ENCODE results near the gene EIPR1. TPM values are rescaled to one million over a fixed set of nuclear protein-coding genes. Genes with fewer than 3 reads are reported as not detected.

Gene EIPR1
- total and polyA plus RNA-seq, 2 of the 13 experiments (the other 11 are each of a cell fraction or from before 2014, with no cell fraction given), result 70.0 to 96.3 TPM

- peak; percentile 87 for TF ChIP-seq FOXJ3 (CRISPR knock-in tag; IDR thresholded peaks at IDR 0.05; ENCODE audit: borderline replicate concordance)
- peak; percentile 32; the same call in 1 of the 2 replicates for TF ChIP-seq KLF11 (CRISPR knock-in tag; IDR thresholded peaks at IDR 0.05)
- peak; percentile 81 for TF ChIP-seq RNF2 (conservative IDR thresholded peaks at IDR 0.05; ENCODE audit: low read depth)
- peak; percentile 64; the same call in 1 of the 2 replicates for TF ChIP-seq ARID3A (IDR thresholded peaks at IDR 0.05; ENCODE audit: low read depth, low read length)
- peak; percentile 91 for TF ChIP-seq ZNF543 (CRISPR knock-in tag; IDR thresholded peaks at IDR 0.05)
- peak; percentile 82; the same call in 1 of the 2 replicates for TF ChIP-seq DPF2 (CRISPR knock-in tag; IDR thresholded peaks at IDR 0.05; ENCODE audit: borderline replicate concordance, low read depth)
- TF ChIP-seq MLX (CRISPR knock-in tag; IDR thresholded peaks at IDR 0.05), result peak; percentile 31; the same call in 1 of the 2 replicates
- no peak for TF ChIP-seq NPAS2 (CRISPR knock-in tag; IDR thresholded peaks at IDR 0.05; ENCODE audit: borderline replicate concordance)
- 0 out of 2 replicates have a peak, but pooled peaks have one; percentile 20 for TF ChIP-seq GMEB2 (CRISPR knock-in tag; IDR thresholded peaks at IDR 0.05; ENCODE audit: low read depth)
- peak; percentile 80; the same call in 1 of the 2 replicates for TF ChIP-seq ZNF264 (CRISPR knock-in tag; IDR thresholded peaks at IDR 0.05)
- TF ChIP-seq FOSL2 (CRISPR knock-in tag; IDR thresholded peaks at IDR 0.05), result peak; percentile 97
- 0 out of 2 replicates have a peak, but pooled peaks have one; percentile 88 for TF ChIP-seq TERF1 (CRISPR knock-in tag; IDR thresholded peaks at IDR 0.05)
- peak; percentile 1; the same call in 1 of the 2 replicates for TF ChIP-seq SSRP1 (CRISPR knock-in tag; IDR thresholded peaks at IDR 0.05)
- peak; percentile 77 for TF ChIP-seq ZNF747 (CRISPR knock-in tag; IDR thresholded peaks at IDR 0.05; ENCODE audit: borderline replicate concordance)
- no peak; the same call in 1 of the 2 replicates for TF ChIP-seq ZNF34 (CRISPR knock-in tag; IDR thresholded peaks at IDR 0.05; ENCODE audit: borderline replicate concordance)
- no peak for TF ChIP-seq LCORL (IDR thresholded peaks at IDR 0.05)
- peak; percentile 74 for TF ChIP-seq LCORL (CRISPR knock-in tag; IDR thresholded peaks at IDR 0.05)
- no peak; the same call in 1 of the 2 replicates for TF ChIP-seq NFYB (CRISPR knock-in tag; IDR thresholded peaks at IDR 0.05)
- peak; percentile 95 for TF ChIP-seq KAT7 (CRISPR knock-in tag; IDR thresholded peaks at IDR 0.05; ENCODE audit: borderline replicate concordance)
- TF ChIP-seq ATF4 (CRISPR knock-in tag; IDR thresholded peaks at IDR 0.05), result peak in 1 of 2 experiments; percentile 88; a peak in 2 of 4 replicates
- peak; percentile 83; the same call in 1 of the 2 replicates for TF ChIP-seq ZBTB8A (CRISPR knock-in tag; IDR thresholded peaks at IDR 0.05; ENCODE audit: borderline replicate concordance, low read depth)
Measured at GRCh38 chr2:3379647-3380534, 2.3 kb upstream of the EIPR1 start, which contains the start of gene TRAPPC12 (continued).

All from HepG2 (cell line).